H9 (cell line): Measurements from ENCODE around the gene CDH23. TPM values are rescaled to one million over a fixed set of nuclear protein-coding genes. Genes with fewer than 3 reads are reported as not detected.
A peak's percentile ranks its signal among the peaks of the same experiment; 100 is the strongest.

Experiments
- DNase-seq: peaks from one replicate; pipeline ENCODE4 v3.0.0-alpha.2; 2017
- H2AFZ ChIP-seq: one replicate; pipeline ENCODE4 v1.6.1; 2013; ENCODE audit warnings: mild to moderate bottlenecking, low read length, control low read depth, moderate library complexity
- H2AK5ac ChIP-seq: 2 replicates; pipeline ENCODE4 v1.6.1; 2013; ENCODE audit warnings: low read length, control low read depth, mixed read lengths; ENCODE audit not compliant: insufficient read length
- H2BK120ac ChIP-seq: one replicate; pipeline ENCODE4 v1.6.1; 2013; ENCODE audit warnings: low read depth, mild to moderate bottlenecking, low read length, control low read depth, inconsistent platforms; ENCODE audit not compliant: poor library complexity, severe bottlenecking
- H2BK12ac ChIP-seq: 2 replicates; pipeline ENCODE4 v1.6.1; 2013; ENCODE audit warnings: low read length, control low read depth, mixed read lengths, low read depth; ENCODE audit not compliant: insufficient read length
- H2BK15ac ChIP-seq: 2 replicates; pipeline ENCODE4 v1.6.1; 2013; ENCODE audit warnings: low read depth, low read length, control low read depth
- H2BK20ac ChIP-seq: one replicate; pipeline ENCODE4 v1.6.1; 2013; ENCODE audit warnings: low read depth, mild to moderate bottlenecking, low read length, control low read depth, inconsistent platforms; ENCODE audit not compliant: poor library complexity, severe bottlenecking
- H2BK5ac ChIP-seq: 2 replicates; pipeline ENCODE4 v1.6.1; 2013; ENCODE audit warnings: low read length, control low read depth, mixed read lengths; ENCODE audit not compliant: insufficient read length
- H3K14ac ChIP-seq: 2 replicates; pipeline ENCODE4 v1.6.1; 2013; ENCODE audit warnings: low read length, control low read depth; ENCODE audit not compliant: insufficient read depth
- H3K18ac ChIP-seq: 2 replicates; pipeline ENCODE4 v1.6.1; 2013; ENCODE audit warnings: low read depth, mild to moderate bottlenecking, mixed read lengths, low read length, control low read depth; ENCODE audit not compliant: insufficient read length
- H3K23ac ChIP-seq: 2 replicates; pipeline ENCODE4 v1.6.1; 2013; ENCODE audit warnings: low read length, control low read depth, mixed read lengths, low read depth; ENCODE audit not compliant: insufficient read length
- H3K23me2 ChIP-seq: 2 replicates; pipeline ENCODE4 v1.6.1; 2013; ENCODE audit warnings: low read depth, mild to moderate bottlenecking, mixed read lengths, low read length, control low read depth; ENCODE audit not compliant: insufficient read length, poor library complexity, severe bottlenecking
- H3K27ac ChIP-seq: 2 replicates; pipeline ENCODE4 v1.5.1; 2013; ENCODE audit warnings: low read length, control low read depth, mixed read lengths, low read depth; ENCODE audit not compliant: insufficient read length
- H3K27me3 ChIP-seq: 2 replicates; pipeline ENCODE4 v1.6.1; 2013; ENCODE audit warnings: low read length, control low read depth, inconsistent platforms; ENCODE audit not compliant: insufficient read depth
- H3K4ac ChIP-seq: 2 replicates; pipeline ENCODE4 v1.6.1; 2013; ENCODE audit warnings: low read depth, mild to moderate bottlenecking, control low read depth, inconsistent platforms, low read length, moderate library complexity
- H3K4me1 ChIP-seq: 2 replicates; pipeline ENCODE4 v1.6.1; 2013; ENCODE audit warnings: low read length, control low read depth, inconsistent platforms; ENCODE audit not compliant: insufficient read depth
- H3K4me2 ChIP-seq: 2 replicates; pipeline ENCODE4 v1.6.1; 2013; ENCODE audit warnings: low read length, control low read depth, mixed read lengths; ENCODE audit not compliant: insufficient read length, insufficient read depth
- H3K56ac ChIP-seq: 2 replicates; pipeline ENCODE4 v1.6.1; 2013; ENCODE audit warnings: low read depth, mild to moderate bottlenecking, mixed read lengths, low read length, control low read depth; ENCODE audit not compliant: insufficient read length
- H3K79me1 ChIP-seq: 2 replicates; pipeline ENCODE4 v1.6.1; 2013; ENCODE audit warnings: low read depth, mild to moderate bottlenecking, moderate library complexity, low read length, control low read depth, inconsistent platforms; ENCODE audit not compliant: insufficient read depth, poor library complexity, severe bottlenecking
- H3K79me2 ChIP-seq: 2 replicates; pipeline ENCODE4 v1.6.1; 2013; ENCODE audit warnings: low read length, control low read depth, inconsistent platforms; ENCODE audit not compliant: insufficient read depth
- H3K9ac ChIP-seq: 2 replicates; pipeline ENCODE4 v1.6.1; 2013; ENCODE audit warnings: low read length, control low read depth, mixed read lengths; ENCODE audit not compliant: insufficient read length; ENCODE audit errors: extremely low read depth
- H3K9me3 ChIP-seq: one replicate; pipeline ENCODE4 v1.6.1; 2013; ENCODE audit warnings: low read depth, low read length, inconsistent platforms; ENCODE audit not compliant: control insufficient read depth
- H3T11ph ChIP-seq: one replicate; pipeline ENCODE4 v1.6.1; 2013; ENCODE audit warnings: mild to moderate bottlenecking, low read length, control low read depth, inconsistent platforms
- H4K20me1 ChIP-seq: one replicate; pipeline ENCODE4 v1.6.1; 2013; ENCODE audit not compliant: control insufficient read depth, insufficient read length, insufficient read depth
- H4K5ac ChIP-seq: 2 replicates; pipeline ENCODE4 v1.6.1; 2013; ENCODE audit warnings: low read depth, mild to moderate bottlenecking, mixed read lengths, low read length, control low read depth; ENCODE audit not compliant: insufficient read length
- H4K8ac ChIP-seq: replicated peaks from 2 replicates; pipeline ENCODE4 v1.6.1; 2013; ENCODE audit warnings: low read length, control low read depth, mixed read lengths, low read depth; ENCODE audit not compliant: insufficient read length
- H4K91ac ChIP-seq: 2 replicates; pipeline ENCODE4 v1.6.1; 2013; ENCODE audit warnings: low read depth, mild to moderate bottlenecking, moderate library complexity, mixed read lengths, low read length, control low read depth; ENCODE audit not compliant: insufficient read length
- H3K27ac Mint-ChIP-seq, 3 experiments: 2 replicates in 2 of 3; 3 replicates in 1 of 3; pipeline ENCODE4 v1.8.0; 2020 to 2021; ENCODE audit warnings: mixed read lengths in 3 of 3, mild to moderate bottlenecking in 1 of 3, moderate library complexity in 1 of 3
- H3K27me3 Mint-ChIP-seq: 2 replicates; pipeline ENCODE4 v1.8.0; 2021; ENCODE audit warnings: low read depth, mild to moderate bottlenecking, moderate library complexity, mixed read lengths
- H3K36me3 Mint-ChIP-seq, 3 experiments: 2 replicates in 2 of 3; 3 replicates in 1 of 3; pipeline ENCODE4 v1.8.0; 2020 to 2021; ENCODE audit warnings: low read depth in 3 of 3, mixed read lengths in 3 of 3; ENCODE audit not compliant: insufficient read depth in 1 of 3
- H3K4me1 Mint-ChIP-seq, 2 experiments: 2 replicates each; pipeline ENCODE4 v1.8.0; 2020; ENCODE audit warnings: mixed read lengths in 2 of 2
- H3K4me3 Mint-ChIP-seq, 2 experiments: 2 replicates in 1 of 2; 3 replicates in 1 of 2; pipeline ENCODE4 v1.8.0; 2020 to 2021; ENCODE audit warnings: mild to moderate bottlenecking in 2 of 2, mixed read lengths in 2 of 2, moderate library complexity in 1 of 2
- H3K9me3 Mint-ChIP-seq, 2 experiments: 2 replicates in 1 of 2; 3 replicates in 1 of 2; pipeline ENCODE4 v1.8.0; 2020; ENCODE audit warnings: mild to moderate bottlenecking in 2 of 2, mixed read lengths in 2 of 2, moderate library complexity in 1 of 2
- WGBS: extraction: QIAGEN DNeasy Blood & Tissue Kit; methylation state at CpG from one replicate; pipeline ENCODE4 v1.1.7; 2013; ENCODE audit warnings: missing lambda C conversion rate, low lambda C conversion rate, mixed read lengths; ENCODE audit not compliant: insufficient read length; ENCODE audit errors: extremely low coverage; 5-methylcytosine and 5-hydroxymethylcytosine counted together
- total RNA-seq: library from RNA; stranded (reverse); gene quantifications from 2 replicates; pipeline ENCODE4 v1.2.1, GENCODE V29; 2021
- TF ChIP-seq, protein P1 (sequence below): fragments of 200-600 bp; sonication (generic); conservative IDR thresholded peaks from 3 replicates; pipeline ENCODE4 v1.8.0; 2021; ENCODE audit warnings: antibody characterized with exemption, mild to moderate bottlenecking

The CDH23 gene
- total RNA-seq, 1 experiment from 2014 or later, result 2.1 TPM

DNA sequence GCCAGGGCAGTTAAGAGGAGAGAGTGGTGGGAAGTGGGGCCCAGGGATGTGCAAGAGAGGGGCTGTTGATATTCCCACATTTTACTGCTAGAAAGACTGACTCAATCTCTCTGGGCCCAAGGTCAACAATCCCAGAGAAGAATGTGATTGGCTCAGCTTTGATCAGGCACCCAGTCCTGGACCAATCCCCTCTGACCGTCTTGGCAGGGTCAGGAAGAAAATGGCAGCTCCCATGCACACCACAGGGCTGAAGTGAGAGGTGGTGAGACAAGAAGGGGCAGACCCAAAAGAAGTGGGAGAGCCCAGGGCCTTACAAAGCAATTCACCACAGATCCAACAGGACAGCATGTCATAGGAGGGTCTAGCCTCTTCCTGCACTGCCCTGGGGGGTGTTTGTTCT, 326.1 kb downstream of the CDH23 start:
- Histone ChIP-seq H4K20me1 (no peaks in the 10 kb centered on the region), H3K79me1 (no peaks in the 10 kb centered on the region), H3T11ph (no peak overlapping the region), H3K18ac (no peak overlapping the region), H3K56ac (no peak overlapping the region), H4K5ac (no peak overlapping the region), H2BK20ac (no peak overlapping the region), H2BK12ac (no peak overlapping the region), H3K9me3 (no peaks in the 10 kb centered on the region), H3K27ac (no peak overlapping the region), H3K27me3 (no peaks in the 10 kb centered on the region; the same call in 1 of the 2 replicates), H2BK120ac (no peak overlapping the region), H3K79me2 (no peaks in the 10 kb centered on the region), H3K9ac (no peak overlapping the region), H3K4ac (no peak overlapping the region), H3K14ac (no peak overlapping the region), H4K8ac (no peak overlapping the region), H2BK5ac (no peak overlapping the region), H3K23me2 (no peaks in the 10 kb centered on the region), H3K4me2 (no peak overlapping the region), H4K91ac (no peak overlapping the region), H3K23ac (no peak overlapping the region), H3K4me1 (no peaks in the 10 kb centered on the region), H2AFZ (no peak overlapping the region), H2BK15ac (no peak overlapping the region), H2AK5ac (no peak overlapping the region)
- no peak overlapping the region for H3K4me3 Mint-ChIP-seq
- H3K36me3 Mint-ChIP-seq, result no peaks in the 10 kb centered on the region; a peak in 1 of 7 replicates
- no peaks in the 10 kb centered on the region for H3K9me3 Mint-ChIP-seq
- peak overlapping the region in 1 of 3 experiments; percentile 57; a peak in 2 of 7 replicates for H3K27ac Mint-ChIP-seq
- WGBS, result no CpG with 5 or more reads among the region's 1 CpG
- TF ChIP-seq, protein P1, sequence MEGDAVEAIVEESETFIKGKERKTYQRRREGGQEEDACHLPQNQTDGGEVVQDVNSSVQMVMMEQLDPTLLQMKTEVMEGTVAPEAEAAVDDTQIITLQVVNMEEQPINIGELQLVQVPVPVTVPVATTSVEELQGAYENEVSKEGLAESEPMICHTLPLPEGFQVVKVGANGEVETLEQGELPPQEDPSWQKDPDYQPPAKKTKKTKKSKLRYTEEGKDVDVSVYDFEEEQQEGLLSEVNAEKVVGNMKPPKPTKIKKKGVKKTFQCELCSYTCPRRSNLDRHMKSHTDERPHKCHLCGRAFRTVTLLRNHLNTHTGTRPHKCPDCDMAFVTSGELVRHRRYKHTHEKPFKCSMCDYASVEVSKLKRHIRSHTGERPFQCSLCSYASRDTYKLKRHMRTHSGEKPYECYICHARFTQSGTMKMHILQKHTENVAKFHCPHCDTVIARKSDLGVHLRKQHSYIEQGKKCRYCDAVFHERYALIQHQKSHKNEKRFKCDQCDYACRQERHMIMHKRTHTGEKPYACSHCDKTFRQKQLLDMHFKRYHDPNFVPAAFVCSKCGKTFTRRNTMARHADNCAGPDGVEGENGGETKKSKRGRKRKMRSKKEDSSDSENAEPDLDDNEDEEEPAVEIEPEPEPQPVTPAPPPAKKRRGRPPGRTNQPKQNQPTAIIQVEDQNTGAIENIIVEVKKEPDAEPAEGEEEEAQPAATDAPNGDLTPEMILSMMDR, result no peak
- peaks cover 24% of the 10 kb centered on the region for H3K27me3 Mint-ChIP-seq
- DNase-seq, result no peak
- peaks cover 9 to 25% of the 10 kb centered on the region in 2 experiments; a peak in 3 of 4 replicates for H3K4me1 Mint-ChIP-seq
